GM04503 (cell line): ENCODE results near the gene CDCA5.

Experiments used
- DNase-seq: peaks from one replicate; pipeline ENCODE4 v3.0.0-alpha.2; 2012; ENCODE audit warnings: low read depth

Gene CDCA5

DNA sequence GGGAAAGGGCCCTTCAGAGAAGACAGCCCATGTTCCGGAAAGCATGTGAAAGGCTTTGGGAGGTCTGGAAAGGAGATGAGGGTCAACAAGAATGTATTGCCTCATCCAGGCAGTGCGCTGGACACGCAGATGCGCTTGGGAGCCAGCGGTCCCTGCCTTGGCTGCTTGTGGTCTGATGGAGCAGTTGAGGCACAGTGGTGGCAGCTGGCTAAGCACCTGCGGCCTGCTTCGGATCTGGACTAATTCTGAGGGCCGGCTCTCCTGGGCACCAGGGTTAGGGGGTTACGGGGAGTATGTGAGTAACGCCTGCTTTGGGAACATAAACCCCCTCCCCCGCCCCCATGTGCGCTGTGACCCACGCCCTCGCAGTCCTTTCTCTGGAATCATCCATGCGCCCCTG is 23.2 kb upstream of the CDCA5 start:
- DNase-seq = no peak

GRCh38 chr11:65104628-65105027 is 20.8 kb upstream of the CDCA5 start:
- DNase-seq = no peak

DNA sequence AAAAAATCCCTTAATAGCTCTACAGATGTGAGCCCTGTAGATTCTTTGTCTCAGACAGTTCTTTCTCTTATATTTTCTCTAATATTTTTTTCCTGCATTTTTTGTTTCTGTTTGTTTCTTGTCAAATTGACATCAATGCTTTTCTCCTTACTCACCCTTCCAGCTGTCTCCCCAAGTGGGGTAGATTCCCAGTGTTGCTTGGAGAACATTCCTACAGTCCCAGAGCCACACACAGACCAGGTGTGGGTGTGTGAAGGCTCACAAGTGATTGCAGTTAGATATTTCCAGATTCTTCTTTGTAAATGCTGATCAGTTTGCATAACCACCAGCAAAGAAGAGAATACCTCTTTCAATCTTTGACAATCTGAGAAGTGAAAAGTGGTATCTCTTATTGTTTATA is 19.6 kb upstream of the CDCA5 start:
- DNase-seq = no peak

- no peak for DNase-seq
Observed at GRCh38 chr11:65102142-65103095, 18.6 kb upstream of the CDCA5 start.

DNA sequence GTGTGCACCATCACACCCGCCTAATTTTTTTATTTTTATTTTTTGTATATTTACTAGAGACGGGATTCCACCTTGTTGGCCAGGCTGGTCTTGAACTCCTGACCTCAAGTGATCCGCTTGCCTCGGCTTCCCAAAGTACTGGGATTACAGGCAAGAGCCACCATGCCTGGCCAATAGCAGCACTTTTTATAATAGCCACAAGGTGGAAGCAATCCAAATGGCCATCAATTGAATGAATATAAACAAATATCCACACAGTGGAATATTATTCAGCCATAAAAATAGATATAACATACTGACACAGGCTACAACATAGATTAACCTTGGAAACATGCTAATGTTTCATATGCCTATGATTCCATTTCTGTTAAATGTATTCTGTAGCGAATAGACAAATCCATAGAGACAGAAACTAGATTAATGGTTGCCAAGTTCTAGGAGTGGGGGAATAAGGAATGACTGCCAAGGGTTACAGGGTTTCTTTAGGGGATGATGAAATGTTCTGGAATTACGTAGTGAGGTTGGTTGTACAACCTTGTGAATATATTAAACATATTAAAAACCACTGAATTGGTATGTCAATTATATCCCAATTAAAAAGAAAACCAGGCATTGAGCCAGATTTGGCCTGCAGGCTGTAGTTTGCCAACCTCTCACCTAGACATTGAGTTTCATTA is 17.0 kb upstream of the CDCA5 start:
- no peak for DNase-seq

DNA sequence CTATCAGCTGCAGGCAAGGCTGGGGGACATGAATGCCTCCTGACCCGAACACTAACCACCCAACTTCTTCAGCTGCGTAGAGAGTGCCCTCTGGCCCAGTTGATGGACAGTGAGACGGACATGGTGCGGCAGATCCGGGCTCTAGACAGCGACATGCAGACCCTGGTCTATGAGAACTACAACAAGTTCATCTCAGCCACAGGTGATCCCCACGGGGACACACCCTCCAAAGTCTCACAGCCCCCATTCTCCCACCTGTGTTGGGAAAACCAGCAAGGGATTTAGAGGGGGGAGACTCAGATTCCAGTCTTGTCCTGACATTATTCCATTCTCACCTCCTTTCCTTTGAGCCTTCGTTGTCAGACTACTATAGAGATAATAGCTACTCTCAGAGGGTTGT is 13.1 kb upstream of the CDCA5 start:
- DNase-seq = no peak

GRCh38 chr11:65095974-65096806 is 12.3 kb upstream of the CDCA5 start, which contains the start of gene VPS51:
Gene VPS51 (plus strand): TSS chr11:65096214. CDS start chr11:65096251, 37 bp downstream.
- DNase-seq = no peak

- no peak for DNase-seq
Observed at GRCh38 chr11:65095427-65095826, 11.6 kb upstream of the CDCA5 start.

DNA sequence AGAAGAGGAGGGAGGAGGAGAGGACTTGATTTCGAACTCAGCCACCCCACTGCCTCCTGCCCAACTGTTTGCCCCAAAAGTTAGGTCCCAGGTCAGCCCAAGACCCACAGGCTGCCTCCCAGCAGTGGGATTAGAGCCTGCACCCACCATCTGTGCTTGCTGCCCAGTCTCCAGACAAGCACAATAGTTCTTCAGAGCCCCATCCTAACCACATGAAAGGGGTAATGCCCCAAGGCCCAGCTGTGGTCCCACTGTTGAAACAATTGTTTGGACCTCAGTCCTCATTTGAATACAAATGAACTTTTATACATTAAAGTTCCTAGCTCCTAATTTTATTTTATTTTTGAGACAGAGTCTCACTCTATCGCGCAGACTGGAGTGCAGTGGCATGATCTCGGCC is 6.8 kb upstream of the CDCA5 start:
- no peak for DNase-seq

DNA sequence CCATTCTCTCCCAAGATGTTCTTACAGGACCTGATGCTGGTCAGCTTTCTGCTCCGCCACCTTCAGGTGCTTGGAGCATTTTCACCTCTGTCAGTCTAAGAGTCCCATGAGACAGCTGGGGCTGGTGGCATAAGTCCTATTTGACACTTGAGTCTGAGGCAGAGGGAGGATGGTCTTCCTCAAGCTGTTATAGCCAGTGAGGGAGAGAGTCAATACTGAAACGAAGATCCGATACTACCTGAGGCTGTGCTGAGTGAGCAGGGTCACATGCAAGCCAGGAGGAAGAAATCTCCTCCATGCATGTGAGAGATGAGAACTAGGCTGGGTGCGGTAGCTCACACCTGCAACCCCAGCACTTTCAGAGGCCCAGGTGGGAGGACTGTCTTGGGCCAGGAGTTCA is 5.8 kb upstream of the CDCA5 start:
- no peak for DNase-seq

DNA sequence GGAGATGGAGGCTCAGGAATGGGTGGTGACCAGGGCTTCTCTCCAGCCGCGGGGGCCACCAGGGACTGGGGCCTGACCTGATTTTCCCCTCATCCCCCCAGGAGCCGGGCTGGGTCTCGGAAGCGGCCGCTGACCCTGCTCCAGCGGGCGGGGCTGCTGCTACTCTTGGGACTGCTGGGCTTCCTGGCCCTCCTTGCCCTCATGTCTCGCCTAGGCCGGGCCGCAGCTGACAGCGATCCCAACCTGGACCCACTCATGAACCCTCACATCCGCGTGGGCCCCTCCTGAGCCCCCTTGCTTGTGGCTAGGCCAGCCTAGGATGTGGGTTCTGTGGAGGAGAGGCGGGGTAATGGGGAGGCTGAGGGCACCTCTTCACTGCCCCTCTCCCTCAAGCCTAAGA is 4.0 kb upstream of the CDCA5 start:
- no peak for DNase-seq

GRCh38 chr11:65087216-65087615 is 3.4 kb upstream of the CDCA5 start:
- DNase-seq = no peak

DNA sequence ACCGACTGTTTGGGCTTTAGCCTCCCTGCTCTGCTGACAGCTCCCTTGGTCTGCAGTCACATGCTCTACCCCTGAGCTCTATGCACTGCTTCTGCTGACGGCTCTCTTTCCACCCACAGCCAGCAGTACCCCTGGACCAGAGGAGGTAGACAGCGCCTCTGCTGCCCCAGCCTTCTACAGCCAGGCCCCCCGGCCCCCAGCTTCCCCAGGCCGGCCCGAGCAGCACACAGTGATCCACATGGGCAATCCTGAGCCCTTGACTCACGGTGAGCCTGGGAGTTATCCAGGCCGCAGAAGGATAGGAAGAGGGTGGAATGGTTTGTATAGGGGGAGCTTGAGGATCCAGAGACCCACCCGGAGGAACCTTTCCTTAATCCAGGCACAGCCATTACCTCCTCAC is 3.0 kb upstream of the CDCA5 start:
- DNase-seq = no peak

- DNase-seq = no peak
Observed at GRCh38 chr11:65085446-65085845, 1.6 kb upstream of the CDCA5 start.

DNA sequence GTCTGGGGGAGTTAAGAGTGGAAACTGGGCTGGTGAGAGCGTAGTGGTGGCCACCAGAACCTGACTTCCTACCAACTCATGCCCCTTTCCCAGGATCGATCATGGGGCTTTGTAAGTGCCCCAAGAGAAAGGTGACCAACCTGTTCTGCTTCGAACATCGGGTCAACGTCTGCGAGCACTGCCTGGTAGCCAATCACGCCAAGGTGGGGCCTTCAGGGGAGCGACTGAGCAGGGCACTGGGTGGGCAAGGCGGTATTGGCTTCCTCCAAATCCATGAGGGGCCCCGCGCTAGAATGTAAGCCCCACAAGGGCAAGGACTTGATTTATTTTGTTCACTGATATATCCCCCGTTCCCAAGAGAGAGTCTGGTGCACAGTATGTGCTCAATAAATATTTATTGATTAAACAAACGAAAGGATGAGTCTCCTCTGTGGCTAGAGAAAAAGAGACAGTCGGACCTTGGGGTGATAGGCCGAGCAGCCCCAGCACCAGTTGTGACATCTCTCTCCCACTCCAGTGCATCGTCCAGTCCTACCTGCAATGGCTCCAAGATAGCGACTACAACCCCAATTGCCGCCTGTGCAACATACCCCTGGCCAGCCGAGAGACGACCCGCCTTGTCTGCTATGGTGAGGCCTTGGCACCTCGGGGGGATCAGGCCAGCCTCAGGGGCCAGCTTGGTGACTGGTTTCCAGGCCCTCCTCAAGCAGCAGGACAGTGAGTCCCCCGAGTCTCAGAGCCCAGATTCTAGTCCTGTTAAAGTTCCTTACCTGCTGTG is 947 bp upstream of the CDCA5 start:
- DNase-seq = no peak

- no peak for DNase-seq
Observed at GRCh38 chr11:65083134-65083833, 556 bp downstream of the CDCA5 start.

GRCh38 chr11:65078786-65079342 is 5.0 kb downstream of the CDCA5 start:
- no peak for DNase-seq

- DNase-seq = no peak
Observed at GRCh38 chr11:65078151-65078550, 5.7 kb downstream of the CDCA5 start.

DNA sequence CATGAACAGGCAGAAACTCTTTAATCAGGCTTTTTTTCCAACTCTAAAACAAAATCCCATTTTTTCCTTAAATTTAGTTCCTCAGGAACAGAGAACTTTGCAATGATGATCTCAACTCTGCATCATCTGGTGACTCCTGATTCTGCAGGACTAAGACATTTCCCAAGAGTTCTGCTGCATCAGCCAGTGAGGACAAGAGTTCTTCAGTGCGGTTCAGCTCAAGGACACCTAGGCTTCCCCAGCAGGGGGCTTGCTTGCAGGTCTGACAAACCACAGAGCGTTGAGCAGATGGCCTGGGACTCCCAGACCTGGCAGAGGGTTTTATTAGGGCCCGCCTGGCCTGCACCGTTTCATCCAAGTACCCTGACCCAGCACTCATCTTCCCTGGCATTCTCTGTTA is 6.4 kb downstream of the CDCA5 start:
- no peak for DNase-seq

GRCh38 chr11:65072631-65072966 is 11.2 kb downstream of the CDCA5 start:
- no peak for DNase-seq
